HG02571 (cell line): ENCODE results near the gene RPL10A.

Source experiments
- ATAC-seq: cut with Tn5 transposase; IDR thresholded peaks from one replicate; pipeline ENCODE4 v1.9.1; 2021; ENCODE audit warnings: mild to moderate bottlenecking, moderate library complexity; ENCODE audit not compliant: unreplicated experiment

Gene RPL10A

GRCh38 chr6:35445691-35446090 lies 22.5 kb upstream of the RPL10A start:
- ATAC-seq, result no peak

DNA sequence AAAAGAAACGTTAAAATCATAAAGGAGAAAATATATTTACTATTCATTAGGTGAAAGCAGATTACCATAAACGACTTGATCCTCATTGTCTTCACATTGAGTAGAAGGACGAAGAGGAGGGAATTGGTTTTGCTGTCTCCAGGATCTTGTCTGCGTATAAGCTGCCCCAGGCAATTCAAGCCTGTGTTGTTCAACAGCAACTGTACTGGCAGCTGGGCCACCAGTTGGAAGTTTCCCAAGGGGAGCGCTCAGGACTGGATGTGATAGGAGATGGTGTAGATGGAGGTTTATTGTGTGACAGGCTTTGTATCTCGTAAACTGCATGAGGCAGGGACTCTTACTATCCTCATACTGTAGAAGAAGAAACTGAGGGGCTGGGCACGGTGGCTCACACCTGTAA lies 20.0 kb upstream of the RPL10A start:
- ATAC-seq, result no peak

DNA sequence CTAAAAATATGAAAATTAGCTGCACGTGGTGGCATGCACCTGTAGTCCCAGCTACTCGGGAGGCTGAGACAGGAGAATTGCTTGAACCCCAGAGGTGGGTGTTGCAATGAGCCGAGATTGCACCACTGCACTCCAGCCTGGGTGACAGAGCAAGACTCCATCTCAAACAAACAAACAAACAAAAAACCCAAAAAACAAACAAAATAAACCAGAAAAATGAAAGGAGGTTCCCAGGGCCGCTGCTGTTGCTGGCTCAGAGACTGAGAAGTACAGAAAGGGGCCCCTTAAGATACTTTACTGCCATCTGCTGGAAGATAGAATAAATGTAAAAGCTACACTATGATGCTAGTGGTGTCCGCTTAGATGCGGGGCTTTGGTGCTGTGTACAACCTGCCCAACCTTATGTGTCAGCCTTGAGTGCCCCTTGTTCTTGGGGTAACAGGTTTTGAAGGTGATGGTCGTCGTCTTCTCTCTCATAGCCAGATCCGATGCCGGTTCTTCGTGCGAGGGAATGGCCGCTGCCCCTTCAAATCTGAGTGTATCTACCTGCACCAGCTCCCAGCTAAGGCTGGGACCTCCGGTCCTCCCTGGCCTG lies 18.8 kb upstream of the RPL10A start:
- no peak for ATAC-seq

GRCh38 chr6:35451354-35452182 lies 16.6 kb upstream of the RPL10A start:
- ATAC-seq, result no peak

GRCh38 chr6:35452183-35453090 lies 15.8 kb upstream of the RPL10A start, which contains the start of gene FANCE:
TSS of gene FANCE (plus strand) at chr6:35452338. CDS start at chr6:35452546, 208 bp downstream.
- peak; percentile 79 for ATAC-seq

DNA sequence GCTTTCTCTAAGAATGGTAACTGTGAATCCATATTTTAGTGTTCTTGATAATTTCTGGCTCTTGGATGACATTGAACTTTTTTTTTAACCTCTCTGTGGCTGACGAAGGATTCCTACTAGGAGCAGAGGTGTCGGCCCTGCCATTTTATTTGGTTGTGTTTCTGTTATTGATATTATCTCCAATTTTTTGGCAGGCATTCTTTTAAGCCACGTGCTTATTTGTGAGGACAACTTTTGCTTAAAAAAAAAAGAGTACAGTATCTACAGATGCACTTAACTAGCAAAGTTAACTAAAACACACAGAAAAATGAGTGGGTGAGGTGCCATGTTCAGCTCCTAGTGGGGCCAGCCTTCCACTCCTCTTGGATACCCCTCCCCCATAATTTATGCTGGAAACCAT lies 15.0 kb upstream of the RPL10A start:
- no peak for ATAC-seq

- no peak for ATAC-seq
These were observed 13.7 kb upstream of the RPL10A start for GRCh38 chr6:35454391-35455110.

GRCh38 chr6:35457907-35458306 lies 10.3 kb upstream of the RPL10A start:
- ATAC-seq, result no peak

GRCh38 chr6:35461270-35461669 lies 6.9 kb upstream of the RPL10A start:
- ATAC-seq, result no peak

DNA sequence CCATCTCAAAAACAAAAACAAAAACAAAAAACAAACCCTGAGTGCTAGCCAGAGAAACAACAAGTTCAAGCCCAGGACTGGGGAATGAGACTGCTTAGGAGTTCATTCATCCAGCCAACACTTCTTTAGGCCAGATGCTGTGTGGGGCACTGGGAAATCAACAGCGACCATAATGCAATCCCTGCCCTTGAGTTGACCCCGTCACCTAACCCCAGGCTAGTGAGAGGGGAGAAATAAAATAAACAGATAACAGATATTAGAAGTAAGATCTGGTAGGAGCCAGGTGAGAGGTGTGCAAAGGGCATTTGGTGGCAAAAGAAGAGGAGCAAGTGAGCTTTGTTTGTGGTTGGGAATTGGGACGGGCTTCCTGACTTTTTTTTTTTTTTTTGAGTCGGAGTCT lies 4.9 kb upstream of the RPL10A start:
- no peak for ATAC-seq

DNA sequence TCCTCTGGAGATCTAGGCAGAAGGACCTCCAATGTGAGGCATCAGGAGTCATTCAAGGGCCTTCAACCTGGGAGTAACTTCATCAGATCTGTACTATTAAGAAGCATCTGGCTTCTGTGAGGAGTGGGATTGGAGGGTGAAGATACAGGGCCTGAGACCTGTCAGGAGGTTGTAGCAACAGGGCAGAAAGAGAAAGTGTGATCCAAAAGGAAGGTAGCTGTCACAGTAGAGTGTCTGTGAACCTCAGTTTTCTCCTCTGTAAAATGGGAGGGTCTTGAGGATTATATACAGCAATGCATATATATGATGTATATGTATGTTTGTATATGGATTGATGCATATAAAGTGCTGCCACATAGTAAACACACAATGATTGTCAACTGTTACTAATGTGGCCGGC lies 2.6 kb upstream of the RPL10A start:
- no peak for ATAC-seq

DNA sequence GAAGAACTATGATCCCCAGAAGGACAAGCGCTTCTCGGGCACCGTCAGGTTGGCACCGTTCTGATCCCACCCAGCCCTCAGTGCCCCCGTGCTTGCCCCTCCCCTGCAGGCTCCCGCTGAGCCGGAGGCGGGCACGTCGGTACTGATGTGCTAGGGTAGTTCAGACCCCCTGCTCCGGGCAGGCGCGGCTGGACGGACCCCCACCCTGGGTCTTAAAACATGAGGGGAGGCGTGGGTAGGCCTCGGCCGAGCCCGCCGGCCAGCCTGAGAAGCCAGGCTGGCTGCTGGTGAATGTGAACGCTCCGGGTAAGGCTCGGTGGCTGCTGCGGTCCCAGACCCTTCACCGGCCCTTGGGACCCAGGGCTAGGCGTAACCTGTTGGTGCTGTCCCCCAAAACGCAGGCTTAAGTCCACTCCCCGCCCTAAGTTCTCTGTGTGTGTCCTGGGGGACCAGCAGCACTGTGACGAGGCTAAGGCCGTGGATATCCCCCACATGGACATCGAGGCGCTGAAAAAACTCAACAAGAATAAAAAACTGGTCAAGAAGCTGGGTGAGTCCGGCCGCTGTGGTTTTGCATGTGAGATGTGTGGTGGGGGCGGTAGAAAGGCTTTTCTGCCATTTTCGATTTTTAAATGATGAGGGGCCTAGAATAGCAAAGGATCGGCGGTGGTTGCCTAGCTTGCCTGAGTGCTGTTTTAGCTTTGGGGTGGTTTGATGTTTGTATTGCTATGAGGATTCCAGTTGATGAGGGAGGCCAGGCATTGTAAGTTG lies 964 bp downstream of the RPL10A start:
- ATAC-seq, result no peak

- no peak for ATAC-seq
These were observed 1.8 kb downstream of the RPL10A start for GRCh38 chr6:35469751-35470662.

DNA sequence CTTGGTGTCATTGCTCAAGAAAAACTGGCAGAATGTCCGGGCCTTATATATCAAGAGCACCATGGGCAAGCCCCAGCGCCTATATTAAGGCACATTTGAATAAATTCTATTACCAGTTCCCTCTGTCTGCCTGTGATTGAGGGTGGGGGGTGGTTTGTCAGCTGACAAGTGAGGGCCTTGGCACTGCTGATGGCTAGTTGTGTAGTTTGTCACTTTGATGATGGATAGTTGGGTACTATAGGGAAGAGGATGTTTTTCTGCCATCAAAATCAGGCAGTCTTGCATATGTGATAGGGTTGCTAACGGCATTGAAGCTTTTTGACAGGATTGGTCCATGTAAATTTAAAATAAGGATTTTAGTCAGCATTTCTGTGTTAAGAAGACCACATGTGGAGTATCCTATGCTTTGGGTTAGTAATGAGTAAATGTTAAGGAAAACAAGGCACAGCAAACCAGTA lies 2.5 kb downstream of the RPL10A start:
- no peak for ATAC-seq

DNA sequence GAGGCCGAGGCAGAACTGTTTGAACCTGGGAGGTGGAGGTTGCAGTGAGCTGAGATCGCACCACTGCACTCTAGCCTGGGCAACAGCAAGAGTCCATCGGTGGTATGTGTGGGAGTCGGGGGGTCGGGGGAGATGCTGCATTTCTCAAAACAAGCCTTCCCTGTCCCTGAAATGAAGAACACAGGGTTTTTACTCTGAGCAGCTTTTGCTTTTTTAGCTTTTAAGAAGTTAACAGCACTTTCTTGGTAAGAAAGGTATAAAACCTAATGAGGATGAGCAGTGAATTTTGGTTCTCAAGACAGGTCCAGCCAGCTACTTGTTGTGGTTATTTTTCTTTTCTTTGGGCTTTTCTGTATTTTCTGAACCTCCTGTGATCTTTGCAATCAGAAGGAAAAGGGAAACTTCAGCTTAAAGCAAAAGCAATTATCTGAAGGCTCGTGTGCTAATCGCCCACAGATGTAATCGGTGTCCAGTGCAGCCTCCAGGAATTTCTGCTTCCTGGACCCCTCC lies 3.7 kb downstream of the RPL10A start:
- no peak for ATAC-seq

GRCh38 chr6:35473075-35473849 lies 5.1 kb downstream of the RPL10A start:
- no peak for ATAC-seq

GRCh38 chr6:35473850-35474130 lies 5.6 kb downstream of the RPL10A start:
- no peak for ATAC-seq
